Epidermal melanocyte (primary cell): ENCODE data around the gene KRTAP10-8.
"Not testable (repeated sequence)": the region's sequence is repeated elsewhere in the genome, so short reads cannot be mapped to it uniquely, and the experiment has no call there.

Experiments
- DNase-seq: peaks from one replicate; pipeline ENCODE4 v3.0.0; 2011; ENCODE audit warnings: low spot score; ENCODE audit not compliant: insufficient read length

Gene KRTAP10-8

GRCh38 chr21:44643741-44644310 lies 31.9 kb downstream of the KRTAP10-8 start:
- DNase-seq, result no peak

GRCh38 chr21:44644878-44645277 lies 33.0 kb downstream of the KRTAP10-8 start:
- DNase-seq, result no peak

- not testable (repeated sequence) for DNase-seq
Measured at GRCh38 chr21:44646366-44647221, 34.7 kb downstream of the KRTAP10-8 start, which contains the start of gene KRTAP10-11. KRTAP10-11 (plus strand) TSS chr21:44646414; CDS start chr21:44646459, 45 bp downstream.

GRCh38 chr21:44647222-44647552 lies 35.3 kb downstream of the KRTAP10-8 start:
- DNase-seq, result no peak

- no peak for DNase-seq
Measured at GRCh38 chr21:44648557-44649311, 36.9 kb downstream of the KRTAP10-8 start.

DNA sequence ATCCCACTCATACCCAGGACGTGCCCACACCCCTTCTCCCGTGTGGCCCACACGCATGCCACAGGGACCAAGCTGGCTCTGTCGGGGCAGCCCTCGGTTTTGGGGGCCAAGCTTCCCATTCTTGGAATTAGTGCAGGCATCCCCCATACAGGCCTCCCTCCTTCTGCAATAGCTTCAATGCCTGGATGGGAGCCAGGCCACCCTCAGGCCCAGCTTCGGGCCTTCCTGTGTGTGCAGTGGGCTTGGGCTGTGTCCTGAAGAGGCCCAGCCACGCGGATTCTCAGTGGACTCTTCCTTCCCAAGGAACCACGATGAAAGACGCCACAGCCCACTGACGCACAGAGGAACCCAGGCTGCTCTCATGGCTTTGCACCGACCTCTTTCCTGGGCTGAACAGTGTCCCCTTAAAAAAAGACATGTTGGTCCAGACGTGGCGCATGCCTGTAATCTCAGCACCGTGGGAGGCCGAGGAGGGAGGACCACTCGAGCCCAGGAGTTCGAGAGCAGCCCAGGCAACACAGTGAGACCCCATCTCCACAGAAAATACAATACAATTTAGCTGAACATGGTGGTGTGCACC lies 37.7 kb downstream of the KRTAP10-8 start:
- DNase-seq, result no peak

GRCh38 chr21:44650265-44650972 lies 38.5 kb downstream of the KRTAP10-8 start:
- DNase-seq, result no peak

DNA sequence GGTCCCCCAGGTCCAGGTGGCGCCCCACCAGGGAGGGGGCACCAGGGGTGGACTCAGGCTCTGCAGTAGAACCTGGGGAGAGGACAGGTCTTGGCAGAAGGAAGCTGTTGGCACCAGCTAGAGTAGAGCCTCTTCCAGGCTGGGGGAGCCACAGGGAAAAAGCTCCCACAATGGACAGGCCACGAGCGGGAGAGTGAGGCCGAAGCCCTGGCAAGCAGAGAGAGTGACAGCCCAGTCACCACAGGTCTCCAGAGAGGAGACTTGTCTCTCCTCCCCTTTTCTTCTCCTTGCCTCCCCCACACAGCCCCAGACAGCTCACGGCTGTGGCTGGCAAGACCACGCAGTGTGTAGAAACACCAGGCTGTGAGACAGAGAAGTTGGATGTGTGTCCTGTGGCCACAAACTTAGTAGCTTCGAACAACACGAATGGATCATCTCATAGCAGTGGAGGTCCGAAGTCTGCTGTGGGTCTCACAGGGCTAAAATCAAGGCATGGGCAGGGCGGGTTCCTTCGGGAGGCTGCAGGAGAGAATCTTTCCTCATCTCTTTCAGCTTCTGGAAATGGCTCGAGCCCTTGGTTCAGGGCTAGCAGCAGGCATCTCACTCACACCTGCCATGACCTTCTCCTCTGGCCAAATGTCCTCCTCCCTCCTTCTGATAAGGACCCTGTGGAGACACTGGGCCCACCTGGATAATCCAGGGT lies 39.2 kb downstream of the KRTAP10-8 start:
- DNase-seq, result no peak

DNA sequence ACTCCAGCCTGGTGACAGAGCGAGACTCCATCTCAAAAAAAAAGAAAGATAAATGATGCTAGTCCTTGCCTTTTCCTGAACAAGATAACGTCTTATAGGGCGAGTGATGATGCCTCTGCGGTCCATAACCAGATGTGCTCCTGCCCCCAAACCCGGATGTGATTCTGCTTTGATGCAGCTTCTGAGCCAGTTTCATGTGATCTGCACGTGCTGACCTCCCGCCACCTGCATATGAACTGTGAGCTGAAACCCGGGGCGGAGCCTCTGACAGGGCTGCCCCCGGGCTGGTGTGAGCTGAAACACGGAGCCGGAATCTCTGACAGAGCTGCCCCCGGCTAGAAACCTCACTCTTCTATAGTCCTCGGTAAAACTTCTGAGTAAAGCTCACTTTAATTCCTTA lies 41.2 kb downstream of the KRTAP10-8 start:
- no peak for DNase-seq

DNA sequence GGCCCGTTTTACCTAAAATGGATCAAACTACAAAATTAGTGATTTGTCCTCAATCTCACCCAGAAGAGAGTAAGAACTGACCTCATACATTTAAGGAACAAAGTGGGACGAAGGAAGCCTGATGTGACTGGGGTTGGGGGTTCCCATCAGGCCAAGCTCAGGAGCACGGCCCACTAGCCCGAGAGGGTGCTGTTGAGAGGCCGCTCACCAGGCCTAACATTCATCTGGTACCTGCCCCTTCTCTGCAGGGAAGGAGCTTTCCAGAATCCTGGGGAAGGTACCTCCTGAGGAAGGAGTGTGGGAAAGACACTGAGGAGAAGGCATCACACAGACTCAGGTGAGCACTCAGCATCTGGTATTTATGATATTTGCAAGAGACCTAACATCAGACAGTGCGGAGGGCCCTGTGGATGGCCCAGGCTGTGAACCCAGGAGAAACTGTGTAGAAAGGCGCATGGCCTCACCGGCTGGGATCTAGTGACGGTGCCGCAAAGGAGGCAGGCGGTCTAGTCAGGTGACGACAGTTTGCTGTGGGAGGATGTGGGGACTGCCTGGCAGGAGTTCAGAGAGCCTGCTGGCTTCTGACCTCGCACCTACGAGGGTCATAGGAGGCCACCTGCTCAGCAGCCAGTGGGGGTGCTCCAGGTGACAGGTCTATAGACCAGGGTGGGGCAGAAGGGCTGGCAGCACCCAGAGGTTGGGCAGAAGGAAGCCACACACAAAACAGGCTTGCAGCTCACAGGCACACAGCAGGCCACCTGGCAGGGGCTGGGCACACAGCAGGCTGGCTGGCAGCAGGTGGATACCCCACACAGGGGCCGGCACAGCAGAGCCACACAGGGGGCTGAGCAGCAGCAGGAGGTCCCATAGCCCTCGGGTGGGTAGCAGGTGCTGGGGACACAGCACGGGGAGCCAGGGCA lies 42.0 kb downstream of the KRTAP10-8 start:
- no peak for DNase-seq

GRCh38 chr21:44654576-44655175 lies 42.8 kb downstream of the KRTAP10-8 start, which contains the start of gene KRTAP12-4:
KRTAP12-4 (minus strand) TSS chr21:44654659; CDS start chr21:44654614, 45 bp downstream.
- DNase-seq, result no peak

DNA sequence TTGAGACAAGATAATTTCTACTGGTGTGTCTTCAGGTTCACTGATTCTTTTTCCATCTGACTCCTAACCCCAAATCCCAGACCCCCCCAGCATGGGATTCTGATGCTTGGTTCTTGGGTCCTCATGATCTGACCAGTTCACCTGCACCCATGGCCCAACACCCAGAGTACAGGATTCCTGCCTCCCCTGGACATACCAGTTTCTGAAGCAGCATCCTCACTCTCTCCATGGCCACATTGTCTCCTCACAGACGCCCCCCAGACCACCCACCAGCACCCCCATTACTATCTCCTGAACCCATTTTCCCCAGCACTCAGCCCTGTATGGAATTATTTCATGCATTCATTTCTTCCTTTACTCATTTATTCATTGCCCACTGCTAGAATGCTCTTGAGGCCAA lies 45.0 kb downstream of the KRTAP10-8 start:
- DNase-seq, result no peak

DNA sequence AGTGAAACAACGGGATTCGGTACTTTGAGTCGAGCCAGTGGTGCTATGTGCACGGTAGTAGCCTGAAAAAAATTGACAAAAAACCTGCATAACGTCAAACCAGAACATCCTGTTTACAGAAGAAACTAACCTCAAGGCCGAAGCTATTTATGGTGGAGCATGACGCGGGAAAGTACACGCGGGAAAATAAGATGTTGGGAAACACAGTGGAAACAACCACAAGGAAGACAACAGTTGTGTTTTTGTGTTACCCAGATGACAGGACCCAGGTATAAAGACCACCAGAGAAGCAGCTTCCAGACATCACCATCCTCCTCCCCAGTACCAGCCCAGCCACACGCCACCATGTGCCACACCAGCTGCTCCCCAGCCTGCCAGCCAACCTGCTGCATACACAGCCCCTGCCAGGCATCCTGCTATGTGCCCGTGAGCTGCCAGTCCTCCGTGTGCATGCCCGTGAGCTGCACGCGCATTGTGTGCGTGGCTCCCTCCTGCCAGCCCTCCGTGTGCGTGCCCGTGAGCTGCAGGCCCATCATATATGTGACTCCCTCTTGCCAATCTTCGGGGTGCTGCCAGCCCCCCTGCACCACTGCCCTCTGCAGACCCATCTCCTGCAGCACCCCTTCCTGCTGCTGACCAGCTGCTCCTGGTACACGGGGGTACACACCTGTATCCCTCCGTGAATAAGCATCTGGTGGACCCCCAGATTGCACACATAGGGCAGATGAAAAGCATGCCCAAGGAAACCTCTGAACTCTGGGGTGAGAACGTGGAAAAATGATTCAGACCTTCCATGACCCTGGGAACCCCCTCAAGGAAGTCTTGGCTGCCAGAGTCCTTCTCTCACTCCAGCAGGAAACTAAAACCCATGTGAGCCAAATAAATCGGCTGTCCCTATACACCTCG lies 46.0 kb downstream of the KRTAP10-8 start, which contains the start of gene KRTAP12-3:
KRTAP12-3 (plus strand) TSS at position 298 of the 906 bp plus-strand sequence; CDS start at position 346, 48 bp downstream.
- no peak for DNase-seq

DNA sequence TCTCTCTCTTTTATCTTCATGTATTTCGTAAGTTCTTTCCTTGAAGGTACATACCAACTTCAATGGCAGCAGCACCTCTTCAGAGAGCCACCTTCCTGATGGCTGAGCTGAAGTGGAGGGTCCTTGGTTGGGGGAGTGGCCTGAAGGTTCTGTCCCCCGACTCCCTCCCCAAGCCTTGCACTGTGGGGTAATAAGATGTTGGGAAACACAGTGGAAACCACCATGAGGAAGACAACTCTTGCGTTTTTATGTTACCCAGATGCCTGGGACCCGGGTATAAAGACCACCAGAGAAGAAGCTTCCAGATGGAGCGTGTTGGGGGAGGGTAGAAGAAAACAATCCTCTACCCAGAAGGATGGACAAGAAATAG lies 46.6 kb downstream of the KRTAP10-8 start:
- no peak for DNase-seq

- DNase-seq, result no peak
Measured at GRCh38 chr21:44658913-44659595, 47.2 kb downstream of the KRTAP10-8 start.

DNA sequence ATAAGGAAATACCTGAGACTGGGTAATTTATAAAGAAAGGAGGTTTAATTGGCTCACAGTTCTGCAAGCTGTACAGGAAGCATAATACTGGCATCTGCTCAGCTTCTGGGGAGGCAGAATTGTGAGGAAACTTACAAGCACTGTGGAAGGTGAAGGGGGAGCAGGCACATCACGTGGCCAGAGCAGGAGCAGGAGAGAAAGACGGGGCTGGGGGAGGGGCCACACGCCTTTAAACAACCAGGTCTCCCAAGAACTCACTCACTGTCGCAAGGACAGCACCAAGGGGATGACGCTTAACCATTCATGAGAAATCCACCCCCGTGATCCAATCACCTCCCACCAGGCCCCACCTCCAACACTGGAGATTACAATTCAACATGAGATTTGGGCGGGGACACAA lies 49.7 kb downstream of the KRTAP10-8 start:
- not testable (repeated sequence) for DNase-seq
